Measurements from ENCODE around the gene JAKMIP2. TPM values are rescaled to one million over a fixed set of nuclear protein-coding genes. Genes with fewer than 3 reads are reported as not detected.

JAKMIP2 gene
- total and polyA plus RNA-seq, 2 donors, result 0.49 to 4.5 TPM

DNA sequence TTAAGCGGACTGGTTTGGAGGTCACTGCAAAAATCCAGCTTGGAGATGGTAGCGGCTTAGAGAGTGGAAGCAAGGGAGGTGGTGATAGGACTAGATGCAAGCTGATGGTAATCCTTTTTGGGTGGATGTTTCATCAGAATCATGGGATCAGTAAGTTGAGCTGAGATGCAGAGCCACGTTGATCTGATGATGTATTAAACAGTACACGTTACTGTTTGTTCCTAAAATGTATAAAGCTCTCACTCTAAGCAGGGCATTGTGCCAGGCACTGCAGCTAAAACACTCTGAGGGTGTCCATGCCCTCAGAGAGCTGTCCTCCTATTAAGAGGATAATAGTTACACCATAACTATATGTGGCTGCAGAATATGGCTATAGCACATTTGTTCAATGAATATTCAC lies 93.1 kb downstream of the JAKMIP2 start:
- no peak for DNase-seq (ENCODE audit: extremely low spot score)
- Histone ChIP-seq H3K4me1 (ENCODE audit: insufficient read depth) (no peaks in the 10 kb centered on the region), H3K4me3 (ENCODE audit: low read depth, low read length) (no peak overlapping the region), H3K36me3 (ENCODE audit: insufficient read depth) (no peaks in the 10 kb centered on the region), H3K27ac (ENCODE audit: low read depth) (no peak overlapping the region)
- 52% methylated on average over 4 of the region's 4 CpGs for WGBS

DNA sequence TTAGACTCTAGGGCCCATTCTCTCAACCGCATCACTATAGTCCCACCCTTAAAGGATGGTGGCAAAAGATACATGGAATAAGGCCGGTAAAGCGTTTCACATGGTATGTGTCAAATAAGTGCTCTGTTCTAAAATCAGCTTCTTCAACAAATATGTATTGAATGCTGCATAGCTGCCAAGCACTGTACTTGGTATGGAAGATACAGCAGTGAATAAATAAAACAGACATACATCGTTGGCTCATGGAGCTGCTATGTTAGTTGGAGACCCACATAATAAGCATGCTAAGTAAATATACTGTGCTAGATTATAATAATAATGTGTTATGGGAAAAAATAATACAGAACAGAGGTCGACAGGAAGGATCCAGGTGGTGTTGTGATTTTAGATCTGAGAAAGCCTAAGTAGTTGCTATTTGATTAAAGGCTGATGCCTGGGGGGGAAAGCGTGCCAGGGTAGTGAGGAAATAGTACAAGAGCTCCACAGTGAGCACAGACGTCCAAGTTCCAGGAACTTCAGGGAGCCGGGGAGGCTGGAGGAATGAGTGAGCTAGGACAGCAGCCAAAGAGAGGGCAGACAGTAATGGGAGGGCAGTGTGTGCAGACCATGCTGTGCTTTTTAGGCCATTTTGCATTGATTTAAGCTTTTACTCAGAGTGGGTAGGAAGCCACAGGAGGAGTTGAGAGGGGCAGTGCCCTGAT lies 93.7 kb downstream of the JAKMIP2 start:
- no peaks in the 10 kb centered on the region for H3K4me1 ChIP-seq (ENCODE audit: insufficient read depth)
- WGBS, result 40% methylated on average over 8 of the region's 8 CpGs
- H3K27ac ChIP-seq (ENCODE audit: low read depth), result no peak overlapping the region
- H3K36me3 ChIP-seq (ENCODE audit: insufficient read depth), result no peaks in the 10 kb centered on the region
- DNase-seq (ENCODE audit: extremely low spot score), result no peak
- H3K4me3 ChIP-seq (ENCODE audit: low read depth, low read length), result no peak overlapping the region

DNA sequence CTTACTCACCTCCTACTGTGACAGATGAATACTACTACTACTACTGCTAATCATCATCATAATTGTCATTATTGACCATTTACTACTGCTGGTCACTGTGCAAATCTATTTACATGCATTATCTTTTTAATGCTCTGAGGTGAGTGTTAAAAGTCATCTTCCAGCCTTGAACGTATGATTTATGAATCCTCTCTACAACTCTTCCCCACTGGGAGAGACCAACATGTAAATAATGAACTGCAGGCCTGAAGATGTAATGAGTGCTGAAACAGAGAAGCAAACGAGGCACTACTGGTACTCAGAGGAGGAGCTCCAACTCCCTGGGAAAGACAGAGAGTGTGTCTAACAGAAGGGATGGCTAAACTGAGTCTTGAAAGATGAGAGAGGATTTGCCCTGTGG lies 95.4 kb downstream of the JAKMIP2 start:
- DNase-seq (ENCODE audit: extremely low spot score), result no peak
- WGBS, result 79% methylated on average over 2 of the region's 2 CpGs
- H3K36me3 ChIP-seq (ENCODE audit: insufficient read depth), result no peaks in the 10 kb centered on the region

DNA sequence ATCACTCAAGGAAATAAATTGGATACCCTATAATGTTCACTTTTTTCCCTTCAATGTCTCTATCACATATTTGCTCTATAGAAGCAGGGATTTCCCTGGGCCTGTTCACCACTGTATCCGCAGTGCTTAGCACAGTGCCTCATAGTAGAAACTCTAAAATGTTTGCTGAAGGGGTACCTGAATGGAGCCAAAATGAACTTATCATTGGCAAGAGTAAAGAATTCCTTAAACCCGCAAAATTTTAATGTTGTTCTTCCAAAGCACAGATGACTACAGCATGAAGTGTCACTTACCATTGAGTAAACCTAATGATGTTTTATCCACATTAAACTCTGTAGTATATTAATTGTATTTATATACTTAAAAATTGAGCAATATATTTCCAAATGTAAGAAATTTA lies 96.1 kb downstream of the JAKMIP2 start:
- DNase-seq (ENCODE audit: extremely low spot score), result no peak

More for the DNA sequence above, 95.4 kb downstream of the JAKMIP2 start:
- H3K4me1 ChIP-seq (ENCODE audit: insufficient read depth), result no peaks in the 10 kb centered on the region
- H3K27ac ChIP-seq (ENCODE audit: low read depth), result no peak overlapping the region
- H3K4me3 ChIP-seq (ENCODE audit: low read depth, low read length), result no peak overlapping the region

DNA sequence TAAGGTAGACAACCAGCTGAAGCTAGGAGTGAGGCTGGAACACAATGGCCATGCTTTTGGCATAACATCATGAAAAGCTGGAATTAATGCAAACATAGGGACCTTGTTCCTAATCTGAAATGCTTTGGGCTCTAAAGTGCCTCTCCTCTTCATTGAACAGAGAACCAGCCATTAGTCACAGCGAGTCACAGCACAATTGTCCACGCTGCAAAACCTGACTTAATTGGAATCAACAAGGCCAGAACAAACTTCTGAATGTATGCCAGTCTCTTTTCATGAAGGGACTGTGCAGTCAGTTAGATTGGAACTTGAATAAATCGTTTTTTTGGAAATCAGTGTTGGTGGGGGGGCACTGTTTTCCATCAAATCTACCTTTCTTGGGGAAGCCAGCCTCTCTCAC lies 96.5 kb downstream of the JAKMIP2 start:
- H3K27ac ChIP-seq (ENCODE audit: low read depth), result no peak overlapping the region
- no peaks in the 10 kb centered on the region for H3K4me1 ChIP-seq (ENCODE audit: insufficient read depth)
- WGBS, result 89% methylated on average over 3 of the region's 3 CpGs

More for the DNA sequence above, 96.1 kb downstream of the JAKMIP2 start:
- Histone ChIP-seq H3K4me1 (ENCODE audit: insufficient read depth) (no peaks in the 10 kb centered on the region), H3K4me3 (ENCODE audit: low read depth, low read length) (no peak overlapping the region), H3K36me3 (ENCODE audit: insufficient read depth) (no peaks in the 10 kb centered on the region), H3K27ac (ENCODE audit: low read depth) (no peak overlapping the region)
- WGBS, result 91% methylated on average over 2 of the region's 2 CpGs

DNA sequence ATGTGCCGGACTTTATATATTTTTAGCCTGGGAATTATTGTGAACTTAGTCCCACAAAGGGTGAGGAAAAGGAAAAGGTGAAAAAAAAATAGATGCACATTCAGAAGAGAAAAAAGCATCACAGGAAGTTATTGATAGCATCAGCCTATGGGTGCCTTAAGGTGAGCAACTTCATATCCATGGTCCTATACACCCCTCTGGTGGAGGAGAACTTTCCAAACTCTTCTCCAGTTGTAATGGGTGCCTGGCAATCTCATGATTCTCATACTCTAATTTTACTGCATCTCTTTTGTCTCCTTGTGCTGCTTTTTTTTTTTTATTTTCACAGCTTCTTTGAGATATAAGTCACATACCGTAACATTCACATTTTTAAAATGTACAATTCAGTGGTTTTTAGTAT lies 107.4 kb downstream of the JAKMIP2 start:
- Histone ChIP-seq H3K27ac (ENCODE audit: low read depth) (no peak overlapping the region), H3K4me1 (ENCODE audit: insufficient read depth) (no peaks in the 10 kb centered on the region), H3K36me3 (ENCODE audit: insufficient read depth) (peaks cover 1% of the 10 kb centered on the region), H3K4me3 (ENCODE audit: low read depth, low read length) (no peak overlapping the region)
- DNase-seq (ENCODE audit: extremely low spot score), result no peak
- 95% methylated on average over 2 of the region's 2 CpGs for WGBS

More for the DNA sequence above, 96.5 kb downstream of the JAKMIP2 start:
- DNase-seq (ENCODE audit: extremely low spot score), result no peak
- H3K36me3 ChIP-seq (ENCODE audit: insufficient read depth), result no peaks in the 10 kb centered on the region
- no peak overlapping the region for H3K4me3 ChIP-seq (ENCODE audit: low read depth, low read length)

DNA sequence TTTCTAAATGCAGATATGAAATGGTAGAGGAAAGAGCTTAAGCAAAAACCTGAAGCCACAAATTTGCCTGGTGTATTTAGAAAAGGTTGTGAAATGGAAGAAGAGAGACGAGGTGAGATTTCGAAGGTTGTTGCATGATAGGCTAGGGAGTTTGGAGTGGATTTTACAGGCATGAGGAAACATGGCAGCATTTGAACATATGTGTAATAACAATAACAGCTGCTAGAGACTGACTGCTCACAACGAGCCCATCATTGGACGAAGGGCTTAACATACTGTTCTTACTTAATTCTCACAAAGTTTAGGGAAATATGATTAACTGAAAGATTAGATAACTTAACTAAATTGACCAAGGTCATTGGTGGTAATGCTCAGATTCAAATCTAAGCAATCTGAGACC lies 108.1 kb downstream of the JAKMIP2 start:
- DNase-seq (ENCODE audit: extremely low spot score), result no peak
- Histone ChIP-seq H3K4me1 (ENCODE audit: insufficient read depth) (no peaks in the 10 kb centered on the region), H3K27ac (ENCODE audit: low read depth) (no peak overlapping the region), H3K36me3 (ENCODE audit: insufficient read depth) (peaks cover under 1% of the 10 kb centered on the region), H3K4me3 (ENCODE audit: low read depth, low read length) (no peak overlapping the region)
- WGBS, result 66% methylated on average over 4 of the region's 4 CpGs

DNA sequence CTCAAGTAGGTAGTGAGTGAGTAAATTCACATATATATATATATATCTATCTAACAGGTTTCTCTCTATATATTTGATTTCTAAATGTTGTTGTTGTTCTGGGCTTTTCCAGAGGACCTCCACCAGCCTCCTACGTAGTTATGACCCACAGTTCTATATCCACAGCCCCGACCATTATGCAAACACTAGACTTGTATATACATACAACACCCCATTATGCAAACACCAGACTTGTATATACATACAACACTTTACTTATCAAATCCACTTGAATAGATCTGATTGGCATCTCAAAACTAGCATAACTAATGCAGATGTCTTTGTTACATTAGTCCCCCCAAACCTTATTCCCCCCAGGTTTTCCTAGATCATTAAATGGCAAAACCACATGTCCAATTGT lies 108.7 kb downstream of the JAKMIP2 start:
- 61% methylated on average over 2 of the region's 2 CpGs for WGBS
- Histone ChIP-seq H3K4me3 (ENCODE audit: low read depth, low read length) (no peak overlapping the region), H3K36me3 (ENCODE audit: insufficient read depth) (no peaks in the 10 kb centered on the region), H3K27ac (ENCODE audit: low read depth) (no peak overlapping the region), H3K4me1 (ENCODE audit: insufficient read depth) (no peaks in the 10 kb centered on the region)
- DNase-seq (ENCODE audit: extremely low spot score), result no peak

DNA sequence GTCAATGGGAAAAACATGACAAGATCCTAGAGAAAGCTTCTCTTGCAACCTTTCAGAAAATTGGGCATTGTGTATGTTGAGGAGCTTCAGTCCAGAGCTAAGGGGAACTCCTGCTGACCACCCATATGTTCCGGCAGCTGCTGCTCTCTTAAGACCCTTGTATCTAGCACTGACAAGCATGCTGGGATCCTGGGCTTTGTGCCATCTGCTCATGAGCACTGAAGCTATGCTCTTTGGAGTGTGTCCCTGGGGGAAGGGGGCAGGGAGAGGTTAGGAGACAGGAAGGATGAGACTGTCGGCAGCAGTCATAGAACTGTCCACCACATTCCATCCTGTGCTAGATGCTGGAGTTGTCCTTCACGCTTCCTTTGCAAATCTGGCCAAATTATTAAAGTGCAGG lies 109.3 kb downstream of the JAKMIP2 start:
- H3K4me1 ChIP-seq (ENCODE audit: insufficient read depth), result no peaks in the 10 kb centered on the region
- whole genome bisulfite sequencing, result 37% methylated on average over 3 of the region's 3 CpGs
- DNase-seq (ENCODE audit: extremely low spot score), result no peak
- no peaks in the 10 kb centered on the region for H3K36me3 ChIP-seq (ENCODE audit: insufficient read depth)
- no peak overlapping the region for H3K4me3 ChIP-seq (ENCODE audit: low read depth, low read length)
- no peak overlapping the region for H3K27ac ChIP-seq (ENCODE audit: low read depth)

DNA sequence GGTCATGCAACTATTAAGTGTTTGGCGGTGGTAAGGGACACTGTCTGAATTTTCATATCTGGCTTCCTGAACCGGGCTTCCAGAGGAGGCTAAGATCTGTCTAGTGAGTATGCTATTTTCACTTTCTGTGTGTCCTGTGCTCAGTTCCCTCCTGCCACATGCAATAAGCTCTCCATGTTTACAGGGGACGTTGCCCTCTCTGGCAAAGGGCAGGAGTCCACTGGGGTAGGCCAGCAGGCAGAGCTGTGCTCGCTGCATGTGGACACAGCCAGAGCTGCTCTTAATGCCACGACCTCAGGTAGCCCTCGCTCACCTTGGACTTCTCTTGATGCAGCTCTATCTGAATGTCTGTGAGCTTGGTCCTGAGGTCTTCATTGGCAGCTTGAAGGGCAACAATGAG lies 111.2 kb downstream of the JAKMIP2 start:
- no peaks in the 10 kb centered on the region for H3K36me3 ChIP-seq (ENCODE audit: insufficient read depth)
- DNase-seq (ENCODE audit: extremely low spot score), result no peak
- no peak overlapping the region for H3K27ac ChIP-seq (ENCODE audit: low read depth)
- WGBS, result 94% methylated on average over 6 of the region's 6 CpGs
- no peaks in the 10 kb centered on the region for H3K4me1 ChIP-seq (ENCODE audit: insufficient read depth)
- H3K4me3 ChIP-seq (ENCODE audit: low read depth, low read length), result no peak overlapping the region

DNA sequence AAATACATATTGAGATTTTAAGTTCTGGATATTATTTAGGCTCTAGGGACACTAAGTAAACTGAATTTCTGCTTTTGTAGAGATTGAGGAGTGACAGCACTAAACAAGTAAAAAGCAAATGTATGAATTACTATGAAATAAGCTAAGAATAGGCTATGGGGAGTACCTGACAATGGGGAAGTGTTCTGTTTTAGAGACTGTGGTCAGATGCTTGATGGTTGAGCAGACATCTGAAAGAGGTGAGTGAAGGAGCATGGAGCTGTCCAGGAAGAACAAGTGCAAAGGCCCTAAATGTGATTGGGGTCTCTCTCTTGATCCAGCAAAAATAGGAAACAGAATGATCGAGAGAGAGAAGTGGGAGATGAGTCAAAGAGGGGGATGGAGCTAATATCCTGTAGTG lies 111.7 kb downstream of the JAKMIP2 start:
- no peak for DNase-seq (ENCODE audit: extremely low spot score)
- Histone ChIP-seq H3K36me3 (ENCODE audit: insufficient read depth) (no peaks in the 10 kb centered on the region), H3K27ac (ENCODE audit: low read depth) (no peak overlapping the region), H3K4me1 (ENCODE audit: insufficient read depth) (no peaks in the 10 kb centered on the region), H3K4me3 (ENCODE audit: low read depth, low read length) (no peak overlapping the region)
- WGBS, result 88% methylated on average over 1 of the region's 1 CpG

DNA sequence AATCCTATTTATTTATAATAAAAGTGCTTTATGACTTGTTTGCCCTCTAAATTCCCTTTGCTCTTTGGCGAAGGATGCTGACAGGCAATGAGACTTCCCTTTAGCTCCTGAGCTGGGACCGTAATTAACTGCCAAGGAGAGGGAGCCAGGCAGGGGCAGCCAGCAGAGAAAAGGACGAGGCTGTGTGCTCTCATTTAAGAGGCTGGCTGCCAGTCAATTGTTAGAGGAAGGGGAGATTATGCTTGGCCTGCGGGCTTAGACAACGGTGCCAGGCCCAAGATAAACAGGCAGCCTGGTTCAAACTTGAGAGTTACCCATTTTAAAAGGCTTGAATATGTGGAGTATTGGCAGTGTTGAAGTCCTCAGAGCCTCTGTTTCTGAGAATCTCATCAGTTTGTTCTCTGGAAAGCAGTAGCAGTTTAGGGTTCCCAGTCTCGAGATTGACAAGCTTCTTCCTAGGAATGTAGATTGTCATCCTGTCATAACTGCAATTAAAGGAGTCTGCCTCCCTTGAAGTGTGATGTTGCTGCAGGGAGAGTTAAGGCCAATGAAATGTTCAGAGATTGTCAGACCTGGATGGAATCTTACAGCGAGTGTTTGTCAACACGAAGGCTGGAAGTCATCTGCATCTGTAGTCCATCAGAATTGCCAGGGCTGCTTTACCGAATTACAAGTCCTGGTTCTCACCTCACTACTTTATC lies 113.2 kb downstream of the JAKMIP2 start:
- WGBS, result 35% methylated on average over 9 of the region's 9 CpGs
- H3K4me3 ChIP-seq (ENCODE audit: low read depth, low read length), result no peak overlapping the region
- no peaks in the 10 kb centered on the region for H3K36me3 ChIP-seq (ENCODE audit: insufficient read depth)
- H3K4me1 ChIP-seq (ENCODE audit: insufficient read depth), result no peaks in the 10 kb centered on the region
- no peak for DNase-seq (ENCODE audit: extremely low spot score)
- no peak overlapping the region for H3K27ac ChIP-seq (ENCODE audit: low read depth)

DNA sequence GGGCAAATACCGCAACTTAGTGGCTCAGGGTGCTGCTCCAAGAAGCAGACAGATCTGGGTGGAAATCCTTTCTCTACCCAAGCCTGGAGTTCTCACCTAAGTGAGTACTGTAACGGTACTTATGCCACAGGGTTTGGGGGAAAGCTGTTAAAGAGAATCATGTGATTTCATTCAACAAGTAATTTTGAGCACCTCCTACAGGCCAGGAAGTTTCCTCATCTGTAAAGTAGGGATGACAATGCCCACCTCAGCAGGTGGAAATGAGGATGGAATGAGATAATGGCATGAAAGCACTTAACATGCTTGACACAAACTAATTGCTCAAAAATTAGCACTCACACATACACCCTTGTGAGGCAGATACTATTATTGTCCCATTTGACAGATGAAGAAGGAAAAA lies 114.1 kb downstream of the JAKMIP2 start:
- DNase-seq (ENCODE audit: extremely low spot score), result no peak
- Histone ChIP-seq H3K27ac (ENCODE audit: low read depth) (no peak overlapping the region), H3K4me1 (ENCODE audit: insufficient read depth) (no peaks in the 10 kb centered on the region), H3K36me3 (ENCODE audit: insufficient read depth) (no peaks in the 10 kb centered on the region), H3K4me3 (ENCODE audit: low read depth, low read length) (no peak overlapping the region)
- 96% methylated on average over 2 of the region's 2 CpGs for WGBS

DNA sequence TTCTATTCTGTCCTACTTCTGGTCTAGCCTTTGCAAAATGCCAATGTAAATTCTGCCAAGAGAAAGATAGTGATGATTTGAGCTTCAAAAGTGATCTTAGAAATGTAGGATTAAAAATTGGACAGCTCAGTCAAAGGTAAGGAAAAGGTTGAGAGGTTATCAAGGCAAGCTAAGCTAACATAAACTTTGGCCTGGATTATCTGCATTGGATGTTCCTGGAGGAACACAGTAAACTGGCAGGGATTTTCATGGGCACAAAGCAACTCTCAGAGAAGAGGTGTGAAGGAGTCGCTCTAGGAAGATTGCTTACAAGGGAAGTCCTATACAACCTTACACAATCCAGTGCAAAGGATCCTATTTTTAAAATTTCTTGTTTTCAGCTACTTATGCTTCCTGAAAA lies 115.2 kb downstream of the JAKMIP2 start:
- no peak for DNase-seq (ENCODE audit: extremely low spot score)
- 83% methylated on average over 1 of the region's 1 CpG for WGBS
- no peak overlapping the region for H3K4me3 ChIP-seq (ENCODE audit: low read depth, low read length)
- H3K36me3 ChIP-seq (ENCODE audit: insufficient read depth), result no peaks in the 10 kb centered on the region
- H3K4me1 ChIP-seq (ENCODE audit: insufficient read depth), result no peaks in the 10 kb centered on the region
- no peak overlapping the region for H3K27ac ChIP-seq (ENCODE audit: low read depth)

All from urinary bladder (tissue), 4 donors.